GM23338 (cell line): ENCODE results near the gene DAZAP1. TPM values are rescaled to one million over a fixed set of nuclear protein-coding genes. Genes with fewer than 3 reads are reported as not detected.

ENCODE experiments used
- ATAC-seq: fragments of 200-7000 bp; cut with Tn5 transposase; 3 replicates; pipeline ENCODE4 v1.9.1; 2020
- DNase-seq: peaks from one replicate; pipeline ENCODE4 v3.0.0-alpha.2; 2015; ENCODE audit warnings: low spot score
- H2AFZ ChIP-seq: fragments of 200-600 bp; sonication (generic); 2 replicates; pipeline ENCODE4 v1.8.0; 2016; ENCODE audit warnings: antibody characterized with exemption, mild to moderate bottlenecking, moderate library complexity
- H3F3A ChIP-seq: fragments of 200-600 bp; sonication (generic); replicated peaks from 2 replicates; pipeline ENCODE4 v1.8.0; 2017; ENCODE audit warnings: antibody characterized with exemption, mixed run types, low read depth
- H3K27ac ChIP-seq: fragments of 200-600 bp; sonication (generic); 2 replicates; pipeline ENCODE4 v1.6.1; 2016; ENCODE audit warnings: low read depth
- H3K27me3 ChIP-seq: fragments of 200-600 bp; sonication (generic); 2 replicates; pipeline ENCODE4 v1.8.0; 2016; ENCODE audit warnings: mild to moderate bottlenecking, mixed run types, moderate library complexity; ENCODE audit not compliant: insufficient read depth
- H3K36me3 ChIP-seq: fragments of 200-600 bp; sonication (generic); 2 replicates; pipeline ENCODE4 v1.8.0; 2016; ENCODE audit warnings: mild to moderate bottlenecking; ENCODE audit not compliant: insufficient read depth
- H3K4me1 ChIP-seq: fragments of 200-600 bp; sonication (generic); 2 replicates; pipeline ENCODE4 v1.8.0; 2016; ENCODE audit warnings: mild to moderate bottlenecking, moderate library complexity; ENCODE audit not compliant: insufficient read depth
- H3K4me2 ChIP-seq: fragments of 200-600 bp; sonication (generic); 2 replicates; pipeline ENCODE4 v1.7.1; 2017; ENCODE audit warnings: mixed run types
- H3K4me3 ChIP-seq: fragments of 200-600 bp; sonication (generic); 2 replicates; pipeline ENCODE4 v1.6.1; 2016; ENCODE audit warnings: mixed run types
- H3K79me2 ChIP-seq: fragments of 200-600 bp; sonication (generic); replicated peaks from 2 replicates; pipeline ENCODE4 v1.8.0; 2017; ENCODE audit warnings: mild to moderate bottlenecking; ENCODE audit not compliant: insufficient read depth
- H3K9me2 ChIP-seq: fragments of 200-600 bp; sonication (generic); 2 replicates; pipeline ENCODE4 v1.8.0; 2017; ENCODE audit not compliant: insufficient read depth
- H4K20me1 ChIP-seq: fragments of 200-600 bp; sonication (generic); replicated peaks from 2 replicates; pipeline ENCODE4 v1.8.0; 2017; ENCODE audit warnings: mild to moderate bottlenecking; ENCODE audit not compliant: insufficient read depth
- H3K27ac Mint-ChIP-seq: 2 replicates; pipeline ENCODE4 v1.8.0; 2020; ENCODE audit warnings: inconsistent platforms, mild to moderate bottlenecking, moderate library complexity, mixed read lengths
- H3K27me3 Mint-ChIP-seq: 3 replicates; pipeline ENCODE4 v1.8.0; 2022; ENCODE audit warnings: low read depth, mild to moderate bottlenecking, moderate library complexity, mixed read lengths, inconsistent platforms; ENCODE audit not compliant: insufficient read depth, poor library complexity
- H3K36me3 Mint-ChIP-seq: 3 replicates; pipeline ENCODE4 v1.8.0; 2021; ENCODE audit warnings: low read depth, mild to moderate bottlenecking, inconsistent platforms, moderate library complexity, mixed read lengths
- H3K4me1 Mint-ChIP-seq: 3 replicates; pipeline ENCODE4 v1.8.0; 2020; ENCODE audit warnings: mild to moderate bottlenecking, inconsistent platforms, mixed read lengths
- H3K4me3 Mint-ChIP-seq: 3 replicates; pipeline ENCODE4 v1.8.0; 2021; ENCODE audit warnings: moderate library complexity, mild to moderate bottlenecking, inconsistent platforms, mixed read lengths
- H3K9me3 Mint-ChIP-seq: 3 replicates; pipeline ENCODE4 v1.8.0; 2020; ENCODE audit warnings: moderate library complexity, mild to moderate bottlenecking, inconsistent platforms, mixed read lengths
- ETS1 ChIP-seq: IDR thresholded peaks from 2 replicates; pipeline ENCODE4 v1.6.1; 2016; ENCODE audit warnings: antibody characterized with exemption
- EZH2 ChIP-seq: fragments of 200-600 bp; sonication (generic); IDR thresholded peaks from one replicate; pipeline ENCODE4 v1.8.0; 2017; ENCODE audit warnings: antibody characterized with exemption, mild to moderate bottlenecking, low read depth; ENCODE audit not compliant: unreplicated experiment
- EZH2phosphoT487 ChIP-seq: fragments of 200-600 bp; sonication (generic); IDR thresholded peaks from one replicate; pipeline ENCODE4 v1.8.1; 2018; ENCODE audit warnings: antibody characterized with exemption; ENCODE audit not compliant: unreplicated experiment
- NANOG ChIP-seq: IDR thresholded peaks from 2 replicates; pipeline ENCODE4 v1.6.1; 2016; ENCODE audit warnings: antibody characterized with exemption, borderline replicate concordance
- POLR2AphosphoS5 ChIP-seq: IDR thresholded peaks from 2 replicates; pipeline ENCODE4 v1.6.1; 2016; ENCODE audit warnings: antibody characterized with exemption, low read depth
- REST ChIP-seq: IDR thresholded peaks from one replicate; pipeline ENCODE4 v1.6.1; 2018; ENCODE audit warnings: antibody characterized with exemption; ENCODE audit not compliant: unreplicated experiment
- STAT1 ChIP-seq: IDR thresholded peaks from one replicate; pipeline ENCODE4 v1.6.1; 2016; ENCODE audit warnings: antibody characterized with exemption; ENCODE audit not compliant: unreplicated experiment
- ZNF114 ChIP-seq: fragments of 250-450 bp; sonication (Bioruptor Pico); IDR thresholded peaks from 2 replicates; pipeline ENCODE4 v1.5.0; 2020; ENCODE audit warnings: mild to moderate bottlenecking, moderate library complexity
- ZNF331 ChIP-seq: fragments of 250-450 bp; sonication (Bioruptor Pico); IDR thresholded peaks from 2 replicates; pipeline ENCODE4 v1.5.0; 2020; ENCODE audit warnings: low read depth, mild to moderate bottlenecking, moderate library complexity
- polyA plus RNA-seq: library from polyadenylated mRNA; unstranded; fragments of >200 nt; fragmentation: Nextera tagmentation; extraction: Ambion mirVana; gene quantifications from 2 replicates; pipeline ENCODE4 v1.2.1, GENCODE V29; 2016
- total RNA-seq: library from RNA; depleted of rRNA; stranded (reverse); fragments of >200 nt; shearing (Covaris generic); gene quantifications from 2 replicates; pipeline ENCODE4 v1.2.3, GENCODE V29; 2014
- TF ChIP-seq, protein P1 (sequence below), 2 experiments: fragments of 200-600 bp in 1 of 2; sonication (generic) in 1 of 2; conservative IDR thresholded peaks; 2 replicates each; pipeline versions ENCODE4 v1.5.1 to v1.6.1; 2016 to 2017; ENCODE audit warnings: antibody characterized with exemption in 2 of 2, low read depth in 2 of 2, mild to moderate bottlenecking in 2 of 2, moderate library complexity in 1 of 2
- TF ChIP-seq, protein P2 (sequence below): fragments of 250-450 bp; sonication (Bioruptor Pico); IDR thresholded peaks from 2 replicates; pipeline ENCODE4 v1.5.0; 2020; ENCODE audit warnings: mild to moderate bottlenecking, moderate library complexity

The DAZAP1 gene
- total and polyA plus RNA-seq, 2 experiments from 2014 or later, result 44.1 to 194 TPM

- ATAC-seq, result peak; percentile 2
- no peak for TF ChIP-seq STAT1
- TF ChIP-seq, protein P1, sequence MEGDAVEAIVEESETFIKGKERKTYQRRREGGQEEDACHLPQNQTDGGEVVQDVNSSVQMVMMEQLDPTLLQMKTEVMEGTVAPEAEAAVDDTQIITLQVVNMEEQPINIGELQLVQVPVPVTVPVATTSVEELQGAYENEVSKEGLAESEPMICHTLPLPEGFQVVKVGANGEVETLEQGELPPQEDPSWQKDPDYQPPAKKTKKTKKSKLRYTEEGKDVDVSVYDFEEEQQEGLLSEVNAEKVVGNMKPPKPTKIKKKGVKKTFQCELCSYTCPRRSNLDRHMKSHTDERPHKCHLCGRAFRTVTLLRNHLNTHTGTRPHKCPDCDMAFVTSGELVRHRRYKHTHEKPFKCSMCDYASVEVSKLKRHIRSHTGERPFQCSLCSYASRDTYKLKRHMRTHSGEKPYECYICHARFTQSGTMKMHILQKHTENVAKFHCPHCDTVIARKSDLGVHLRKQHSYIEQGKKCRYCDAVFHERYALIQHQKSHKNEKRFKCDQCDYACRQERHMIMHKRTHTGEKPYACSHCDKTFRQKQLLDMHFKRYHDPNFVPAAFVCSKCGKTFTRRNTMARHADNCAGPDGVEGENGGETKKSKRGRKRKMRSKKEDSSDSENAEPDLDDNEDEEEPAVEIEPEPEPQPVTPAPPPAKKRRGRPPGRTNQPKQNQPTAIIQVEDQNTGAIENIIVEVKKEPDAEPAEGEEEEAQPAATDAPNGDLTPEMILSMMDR (conservative IDR thresholded peaks at IDR 0.05; ENCODE audit: low read depth in 2 of 2), result no peak
- TF ChIP-seq, protein P2, sequence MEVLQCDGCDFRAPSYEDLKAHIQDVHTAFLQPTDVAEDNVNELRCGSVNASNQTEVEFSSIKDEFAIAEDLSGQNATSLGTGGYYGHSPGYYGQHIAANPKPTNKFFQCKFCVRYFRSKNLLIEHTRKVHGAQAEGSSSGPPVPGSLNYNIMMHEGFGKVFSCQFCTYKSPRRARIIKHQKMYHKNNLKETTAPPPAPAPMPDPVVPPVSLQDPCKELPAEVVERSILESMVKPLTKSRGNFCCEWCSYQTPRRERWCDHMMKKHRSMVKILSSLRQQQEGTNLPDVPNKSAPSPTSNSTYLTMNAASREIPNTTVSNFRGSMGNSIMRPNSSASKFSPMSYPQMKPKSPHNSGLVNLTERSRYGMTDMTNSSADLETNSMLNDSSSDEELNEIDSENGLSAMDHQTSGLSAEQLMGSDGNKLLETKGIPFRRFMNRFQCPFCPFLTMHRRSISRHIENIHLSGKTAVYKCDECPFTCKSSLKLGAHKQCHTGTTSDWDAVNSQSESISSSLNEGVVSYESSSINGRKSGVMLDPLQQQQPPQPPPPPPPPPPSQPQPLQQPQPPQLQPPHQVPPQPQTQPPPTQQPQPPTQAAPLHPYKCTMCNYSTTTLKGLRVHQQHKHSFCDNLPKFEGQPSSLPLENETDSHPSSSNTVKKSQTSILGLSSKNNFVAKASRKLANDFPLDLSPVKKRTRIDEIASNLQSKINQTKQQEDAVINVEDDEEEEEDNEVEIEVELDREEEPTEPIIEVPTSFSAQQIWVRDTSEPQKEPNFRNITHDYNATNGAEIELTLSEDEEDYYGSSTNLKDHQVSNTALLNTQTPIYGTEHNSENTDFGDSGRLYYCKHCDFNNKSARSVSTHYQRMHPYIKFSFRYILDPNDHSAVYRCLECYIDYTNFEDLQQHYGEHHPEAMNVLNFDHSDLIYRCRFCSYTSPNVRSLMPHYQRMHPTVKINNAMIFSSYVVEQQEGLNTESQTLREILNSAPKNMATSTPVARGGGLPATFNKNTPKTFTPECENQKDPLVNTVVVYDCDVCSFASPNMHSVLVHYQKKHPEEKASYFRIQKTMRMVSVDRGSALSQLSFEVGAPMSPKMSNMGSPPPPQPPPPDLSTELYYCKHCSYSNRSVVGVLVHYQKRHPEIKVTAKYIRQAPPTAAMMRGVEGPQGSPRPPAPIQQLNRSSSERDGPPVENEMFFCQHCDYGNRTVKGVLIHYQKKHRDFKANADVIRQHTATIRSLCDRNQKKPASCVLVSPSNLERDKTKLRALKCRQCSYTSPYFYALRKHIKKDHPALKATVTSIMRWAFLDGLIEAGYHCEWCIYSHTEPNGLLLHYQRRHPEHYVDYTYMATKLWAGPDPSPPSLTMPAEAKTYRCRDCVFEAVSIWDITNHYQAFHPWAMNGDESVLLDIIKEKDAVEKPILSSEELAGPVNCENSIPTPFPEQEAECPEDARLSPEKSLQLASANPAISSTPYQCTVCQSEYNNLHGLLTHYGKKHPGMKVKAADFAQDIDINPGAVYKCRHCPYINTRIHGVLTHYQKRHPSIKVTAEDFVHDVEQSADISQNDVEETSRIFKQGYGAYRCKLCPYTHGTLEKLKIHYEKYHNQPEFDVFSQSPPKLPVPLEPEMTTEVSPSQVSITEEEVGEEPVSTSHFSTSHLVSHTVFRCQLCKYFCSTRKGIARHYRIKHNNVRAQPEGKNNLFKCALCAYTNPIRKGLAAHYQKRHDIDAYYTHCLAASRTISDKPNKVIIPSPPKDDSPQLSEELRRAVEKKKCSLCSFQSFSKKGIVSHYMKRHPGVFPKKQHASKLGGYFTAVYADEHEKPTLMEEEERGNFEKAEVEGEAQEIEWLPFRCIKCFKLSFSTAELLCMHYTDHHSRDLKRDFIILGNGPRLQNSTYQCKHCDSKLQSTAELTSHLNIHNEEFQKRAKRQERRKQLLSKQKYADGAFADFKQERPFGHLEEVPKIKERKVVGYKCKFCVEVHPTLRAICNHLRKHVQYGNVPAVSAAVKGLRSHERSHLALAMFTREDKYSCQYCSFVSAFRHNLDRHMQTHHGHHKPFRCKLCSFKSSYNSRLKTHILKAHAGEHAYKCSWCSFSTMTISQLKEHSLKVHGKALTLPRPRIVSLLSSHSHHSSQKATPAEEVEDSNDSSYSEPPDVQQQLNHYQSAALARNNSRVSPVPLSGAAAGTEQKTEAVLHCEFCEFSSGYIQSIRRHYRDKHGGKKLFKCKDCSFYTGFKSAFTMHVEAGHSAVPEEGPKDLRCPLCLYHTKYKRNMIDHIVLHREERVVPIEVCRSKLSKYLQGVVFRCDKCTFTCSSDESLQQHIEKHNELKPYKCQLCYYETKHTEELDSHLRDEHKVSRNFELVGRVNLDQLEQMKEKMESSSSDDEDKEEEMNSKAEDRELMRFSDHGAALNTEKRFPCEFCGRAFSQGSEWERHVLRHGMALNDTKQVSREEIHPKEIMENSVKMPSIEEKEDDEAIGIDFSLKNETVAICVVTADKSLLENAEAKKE, result no peak
- TF ChIP-seq EZH2phosphoT487, result no peak
- no peak for TF ChIP-seq ETS1
- TF ChIP-seq ZNF114, result no peak
- no peak for TF ChIP-seq EZH2
- no peak for TF ChIP-seq REST
- TF ChIP-seq POLR2AphosphoS5, result no peak
- TF ChIP-seq NANOG, result no peak
- TF ChIP-seq ZNF331 (CRISPR knock-in tag), result no peak
- no peak overlapping the region for H3K27ac Mint-ChIP-seq
- Histone ChIP-seq H4K20me1 (peaks cover 4% of the 10 kb centered on the region; the same call in 1 of the 2 replicates), H3F3A (peaks cover 16% of the 10 kb centered on the region; the same call in 1 of the 2 replicates), H3K27me3 (peaks cover 11% of the 10 kb centered on the region), H3K27ac (no peak overlapping the region), H3K4me3 (peak overlapping the region; percentile 58), H3K79me2 (0 out of 2 replicates have a peak, but pooled peaks cover 3% of the 10 kb centered on the region), H3K9me2 (no peaks in the 10 kb centered on the region), H3K36me3 (no peaks in the 10 kb centered on the region), H3K4me1 (peaks cover 13% of the 10 kb centered on the region; the same call in 1 of the 2 replicates), H3K4me2 (peak overlapping the region; percentile 78), H2AFZ (peak overlapping the region; percentile 59; the same call in 1 of the 2 replicates)
- peaks cover 27% of the 10 kb centered on the region for H3K4me1 Mint-ChIP-seq
- peaks cover 35% of the 10 kb centered on the region for H3K27me3 Mint-ChIP-seq
- peak overlapping the region; percentile 52; the same call in 2 of the 3 replicates for H3K4me3 Mint-ChIP-seq
- no peak for DNase-seq
- peaks cover 7% of the 10 kb centered on the region for H3K36me3 Mint-ChIP-seq
- H3K9me3 Mint-ChIP-seq, result no peaks in the 10 kb centered on the region
These were observed 47.6 kb downstream of the DAZAP1 start for GRCh38 chr19:1455002-1455335.
